Cardiac muscle cell (in vitro differentiated cells and primary cell): ENCODE measurements around the gene CCDC107. TPM values are rescaled to one million over a fixed set of nuclear protein-coding genes. Genes with fewer than 3 reads are reported as not detected.
"Not testable (repeated sequence)": the region's sequence is repeated elsewhere in the genome, so short reads cannot be mapped to it uniquely, and the experiment has no call there.

Source experiments
- DNase-seq, 2 donors: peaks; one replicate each; pipeline versions ENCODE4 v3.0.0 to v3.0.0-alpha.2; 2010 to 2017; ENCODE audit warnings: low read depth in 1 of 2, low spot score in 1 of 2
- H3K27ac ChIP-seq: fragments of 200-600 bp; sonication (generic); 2 replicates; pipeline ENCODE4 v1.5.1; 2016
- H3K27me3 ChIP-seq: fragments of 200-600 bp; sonication (generic); 2 replicates; pipeline ENCODE4 v1.6.0; 2016; ENCODE audit warnings: control low read depth
- H3K36me3 ChIP-seq: fragments of 200-600 bp; sonication (generic); 2 replicates; pipeline ENCODE4 v1.5.1; 2016; ENCODE audit warnings: control low read depth
- H3K4me1 ChIP-seq: fragments of 200-600 bp; sonication (generic); 2 replicates; pipeline ENCODE4 v1.8.1; 2017; ENCODE audit warnings: low read depth, mild to moderate bottlenecking, mixed run types
- H3K4me3 ChIP-seq: fragments of 200-600 bp; sonication (generic); 2 replicates; pipeline ENCODE4 v1.5.1; 2016; ENCODE audit warnings: mild to moderate bottlenecking
- H3K9me3 ChIP-seq: fragments of 200-600 bp; sonication (generic); 2 replicates; pipeline ENCODE4 v1.5.1; 2017; ENCODE audit warnings: low read depth, mild to moderate bottlenecking, control low read depth
- polyA plus RNA-seq: library from polyadenylated mRNA; unstranded; fragments of >200 nt; fragmentation: Nextera tagmentation; extraction: Ambion mirVana; gene quantifications from 2 replicates; pipeline ENCODE4 v1.2.1, GENCODE V29; 2016
- total RNA-seq: library from RNA; depleted of rRNA; stranded (reverse); fragments of >200 nt; gene quantifications from 2 replicates; pipeline ENCODE4 v1.2.3, GENCODE V29; 2016
- TF ChIP-seq, protein P1 (sequence below): IDR thresholded peaks from 2 replicates; pipeline ENCODE4 v1.5.1; 2012; ENCODE audit warnings: low read depth, mild to moderate bottlenecking, low read length

Gene CCDC107
- total and polyA plus RNA-seq, 2 experiments from 2014 or later, result 26.5 to 75.1 TPM

DNA sequence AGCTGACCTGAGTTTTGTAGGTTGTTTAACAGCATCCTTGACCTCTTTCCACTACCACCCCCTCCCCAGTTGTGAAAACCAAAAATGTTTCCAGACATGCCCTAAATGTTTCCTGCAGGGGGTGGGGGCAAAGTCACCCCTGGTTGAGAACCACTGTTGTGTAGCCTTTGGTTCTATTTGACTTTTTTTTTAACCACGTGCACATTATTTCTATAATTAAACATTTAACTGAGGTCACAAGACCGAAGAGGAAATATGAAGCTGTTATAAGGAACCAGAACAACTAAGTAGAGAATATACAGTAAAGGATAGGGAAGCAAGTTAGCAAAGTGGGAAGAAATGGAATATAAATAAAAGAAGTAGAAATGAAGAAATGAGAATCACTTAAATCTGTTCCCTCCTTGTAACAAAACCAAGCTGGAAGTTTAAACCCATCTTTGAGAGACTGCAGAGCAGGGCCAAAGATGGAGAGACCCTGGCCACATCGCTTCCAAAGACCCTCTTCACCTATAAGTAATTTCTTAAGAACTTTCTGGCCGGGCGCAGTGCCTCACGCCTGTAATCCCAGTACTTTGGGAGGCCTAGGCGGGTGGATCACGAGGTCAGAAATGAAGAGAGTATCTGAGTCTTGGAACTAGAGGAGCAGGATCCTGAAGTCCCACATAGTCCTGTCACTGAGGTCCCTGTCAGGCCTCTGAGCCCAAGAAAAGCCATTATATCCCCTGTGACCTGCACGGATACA lies 21.8 kb upstream of the CCDC107 start:
- Histone ChIP-seq H3K4me1 (peaks cover 9% of the 10 kb centered on the region), H3K9me3 (no peaks in the 10 kb centered on the region), H3K36me3 (no peaks in the 10 kb centered on the region), H3K4me3 (no peak overlapping the region), H3K27me3 (no peaks in the 10 kb centered on the region), H3K27ac (no peak overlapping the region)
- TF ChIP-seq, protein P1, sequence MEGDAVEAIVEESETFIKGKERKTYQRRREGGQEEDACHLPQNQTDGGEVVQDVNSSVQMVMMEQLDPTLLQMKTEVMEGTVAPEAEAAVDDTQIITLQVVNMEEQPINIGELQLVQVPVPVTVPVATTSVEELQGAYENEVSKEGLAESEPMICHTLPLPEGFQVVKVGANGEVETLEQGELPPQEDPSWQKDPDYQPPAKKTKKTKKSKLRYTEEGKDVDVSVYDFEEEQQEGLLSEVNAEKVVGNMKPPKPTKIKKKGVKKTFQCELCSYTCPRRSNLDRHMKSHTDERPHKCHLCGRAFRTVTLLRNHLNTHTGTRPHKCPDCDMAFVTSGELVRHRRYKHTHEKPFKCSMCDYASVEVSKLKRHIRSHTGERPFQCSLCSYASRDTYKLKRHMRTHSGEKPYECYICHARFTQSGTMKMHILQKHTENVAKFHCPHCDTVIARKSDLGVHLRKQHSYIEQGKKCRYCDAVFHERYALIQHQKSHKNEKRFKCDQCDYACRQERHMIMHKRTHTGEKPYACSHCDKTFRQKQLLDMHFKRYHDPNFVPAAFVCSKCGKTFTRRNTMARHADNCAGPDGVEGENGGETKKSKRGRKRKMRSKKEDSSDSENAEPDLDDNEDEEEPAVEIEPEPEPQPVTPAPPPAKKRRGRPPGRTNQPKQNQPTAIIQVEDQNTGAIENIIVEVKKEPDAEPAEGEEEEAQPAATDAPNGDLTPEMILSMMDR, result no peak
- DNase-seq, result no peak

DNA sequence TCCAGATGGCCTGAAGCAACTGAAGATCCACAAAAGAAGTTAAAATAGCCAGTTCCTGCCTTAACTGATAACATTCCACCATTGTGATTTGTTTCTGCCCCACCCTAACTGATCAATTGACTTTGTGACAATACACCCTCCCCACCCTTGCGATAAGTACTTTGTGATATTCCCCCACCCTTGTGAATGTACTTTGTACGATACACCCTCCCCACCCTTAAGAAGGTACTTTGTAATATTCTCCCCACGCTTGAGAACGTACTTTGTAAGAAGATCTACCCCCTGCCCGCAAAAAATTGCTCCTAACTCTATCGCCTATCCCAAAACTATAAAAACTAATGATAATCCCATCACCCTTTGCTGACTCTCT lies 21.2 kb upstream of the CCDC107 start:
- not testable (repeated sequence) for DNase-seq, H3K4me1 ChIP-seq, H3K36me3 ChIP-seq, H3K27me3 ChIP-seq, H3K4me3 ChIP-seq, H3K9me3 ChIP-seq, H3K27ac ChIP-seq

DNA sequence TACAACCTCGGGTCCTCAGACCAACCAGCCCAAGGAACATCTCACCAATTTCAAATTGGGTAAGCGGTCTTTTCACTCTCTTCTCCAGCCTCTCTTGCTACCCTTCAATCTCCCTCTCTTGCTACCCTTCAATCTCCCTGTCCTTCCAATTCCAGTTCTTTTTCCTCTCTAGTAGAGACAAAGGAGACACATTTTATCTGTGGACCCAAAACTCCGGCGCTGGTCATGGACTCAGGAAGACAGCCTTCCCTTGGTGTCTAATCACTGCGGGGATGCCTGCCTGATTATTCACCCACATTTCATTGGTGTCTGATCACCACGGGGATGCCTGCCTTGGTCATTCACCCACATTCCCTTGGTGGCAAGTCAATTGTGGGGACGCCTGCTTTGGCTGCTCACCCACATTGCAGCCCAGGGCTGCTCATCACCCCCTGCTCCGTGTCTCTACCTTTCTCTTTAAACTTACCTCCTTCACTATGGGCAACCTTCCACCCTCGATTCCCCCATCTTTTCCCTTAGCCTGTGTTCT lies 20.6 kb upstream of the CCDC107 start:
- H3K9me3 ChIP-seq, H3K4me3 ChIP-seq, H3K36me3 ChIP-seq, H3K27ac ChIP-seq, H3K4me1 ChIP-seq, H3K27me3 ChIP-seq, DNase-seq: not testable (repeated sequence)

DNA sequence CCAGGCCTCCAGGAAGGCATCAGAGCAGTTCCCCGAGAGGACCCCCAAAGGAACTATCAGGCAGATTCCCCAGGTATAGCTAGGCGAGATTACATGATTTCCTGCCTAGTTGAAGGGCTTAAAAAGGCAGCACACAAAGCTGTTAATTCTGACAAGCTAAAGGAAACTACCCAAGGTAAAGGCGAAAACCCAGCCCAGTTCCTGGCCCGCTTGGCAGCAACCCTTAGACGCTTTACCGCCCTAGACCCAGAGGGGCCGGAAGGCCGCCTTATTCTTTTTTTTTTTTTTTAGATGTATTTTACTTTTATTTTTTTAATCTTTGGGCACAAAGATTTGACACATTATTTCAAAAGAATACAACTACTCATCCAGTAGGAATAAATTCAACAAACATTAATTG lies 19.3 kb upstream of the CCDC107 start:
- not testable (repeated sequence) for DNase-seq, H3K27ac ChIP-seq, H3K27me3 ChIP-seq, H3K9me3 ChIP-seq, H3K4me3 ChIP-seq, H3K36me3 ChIP-seq, H3K4me1 ChIP-seq

DNA sequence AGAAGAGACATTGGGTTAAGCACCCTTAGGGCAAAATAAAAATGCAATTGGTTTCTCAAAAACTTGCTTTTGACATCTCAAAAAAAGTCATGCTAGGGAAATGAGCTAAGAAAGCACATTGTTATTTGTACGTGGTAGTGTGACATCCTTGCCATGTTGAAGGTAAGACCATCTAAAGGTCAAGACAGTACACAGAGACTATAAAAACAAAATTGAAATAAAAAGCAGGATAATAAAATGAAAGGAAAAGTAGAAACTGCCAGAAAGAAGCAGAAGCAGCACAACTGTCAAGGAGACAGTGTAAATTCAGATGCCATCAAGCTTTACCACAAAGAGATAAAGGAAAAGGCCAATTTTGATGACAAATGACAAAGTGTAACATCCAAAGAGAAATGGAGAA lies 18.9 kb upstream of the CCDC107 start:
- H3K4me1 ChIP-seq, H3K9me3 ChIP-seq, H3K36me3 ChIP-seq, H3K4me3 ChIP-seq, H3K27me3 ChIP-seq, H3K27ac ChIP-seq, DNase-seq: not testable (repeated sequence)

DNA sequence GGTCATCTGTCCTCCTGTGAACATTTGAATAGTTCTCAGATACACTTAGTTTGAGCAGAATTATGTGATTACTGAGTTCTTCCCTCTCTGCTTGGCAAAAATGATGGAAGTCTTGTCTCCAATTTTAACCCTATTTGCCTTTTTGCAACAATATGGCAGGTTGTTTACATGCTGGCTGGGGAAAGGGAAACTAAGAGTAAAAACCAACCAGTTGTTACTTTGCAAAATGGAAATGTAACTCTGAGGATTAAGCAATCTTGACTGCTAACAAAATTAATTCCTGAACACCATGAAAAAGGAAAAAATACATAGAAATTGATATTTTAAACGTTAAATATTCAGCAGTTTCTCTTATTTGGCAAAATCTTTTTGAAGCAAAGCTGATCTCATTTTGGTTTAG lies 18.5 kb upstream of the CCDC107 start:
- TF ChIP-seq, protein P1, result no peak
- no peak for DNase-seq
- peaks cover 9% of the 10 kb centered on the region for H3K4me1 ChIP-seq
- no peak overlapping the region for H3K4me3 ChIP-seq
- no peaks in the 10 kb centered on the region for H3K36me3 ChIP-seq
- no peaks in the 10 kb centered on the region for H3K27me3 ChIP-seq
- H3K9me3 ChIP-seq, result no peaks in the 10 kb centered on the region
- no peak overlapping the region for H3K27ac ChIP-seq

DNA sequence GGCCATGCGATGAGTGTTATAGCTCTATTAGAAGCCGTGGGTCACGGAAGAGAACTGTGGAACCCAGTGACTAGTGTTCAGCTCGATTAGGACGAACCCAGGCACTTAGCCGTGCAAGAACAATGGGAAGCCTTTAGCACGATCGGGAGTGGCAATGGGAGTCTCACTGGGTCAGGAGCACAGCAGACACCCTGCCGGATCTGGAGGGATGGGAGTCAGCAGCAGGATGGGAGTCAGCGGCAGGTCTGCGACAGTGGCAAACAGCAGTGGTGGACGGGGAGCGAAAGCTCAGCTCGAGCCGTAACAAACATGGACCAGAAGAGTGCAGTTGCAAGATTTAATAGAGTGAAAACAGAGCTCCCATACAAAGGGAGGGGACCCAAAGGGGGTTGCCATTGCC lies 17.7 kb upstream of the CCDC107 start:
- not testable (repeated sequence) for H3K4me3 ChIP-seq, H3K36me3 ChIP-seq, H3K9me3 ChIP-seq, H3K27ac ChIP-seq, H3K4me1 ChIP-seq, DNase-seq, H3K27me3 ChIP-seq

DNA sequence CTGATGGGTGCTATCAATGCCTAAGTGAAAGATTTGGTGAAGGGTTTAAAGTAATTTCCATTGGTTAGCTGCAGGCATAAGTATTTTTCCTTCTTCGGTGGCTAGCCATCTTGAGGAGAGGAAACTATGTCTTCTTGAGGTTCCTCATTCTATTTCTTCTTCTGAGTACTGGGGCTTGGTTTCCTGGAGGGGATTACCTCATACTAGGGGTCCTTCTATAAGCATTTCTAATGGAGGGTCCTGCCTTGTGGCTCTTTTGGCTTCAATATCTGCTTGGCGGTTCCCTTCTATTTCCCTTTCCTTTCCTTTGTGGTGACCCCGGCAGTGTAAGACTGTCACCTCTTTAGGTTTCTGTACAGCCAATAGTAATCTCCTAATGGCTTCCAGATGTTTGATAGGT lies 16.6 kb upstream of the CCDC107 start:
- not testable (repeated sequence) for DNase-seq, H3K36me3 ChIP-seq, H3K27ac ChIP-seq, H3K27me3 ChIP-seq, H3K4me3 ChIP-seq, H3K4me1 ChIP-seq, H3K9me3 ChIP-seq

DNA sequence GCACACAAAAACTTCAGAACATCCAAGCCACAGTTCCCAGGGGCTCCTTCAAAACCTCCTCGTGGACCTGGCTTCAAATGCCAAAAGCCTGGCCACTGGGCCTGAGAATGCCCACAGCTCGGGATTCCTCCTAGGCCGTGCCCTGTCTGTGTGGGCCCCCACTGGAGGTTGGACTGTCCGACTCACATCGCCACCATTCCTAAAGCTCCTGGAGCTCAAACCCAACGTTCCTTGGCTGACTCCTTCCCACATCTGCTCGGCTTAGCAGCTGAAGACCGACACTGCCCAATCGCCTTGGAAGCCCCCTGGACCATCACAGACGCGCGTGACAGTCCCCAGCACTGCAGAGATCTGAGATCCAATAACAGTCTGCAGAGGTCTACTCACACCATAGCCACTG lies 15.0 kb upstream of the CCDC107 start:
- Histone ChIP-seq H3K27me3 (no peaks in the 10 kb centered on the region), H3K4me3 (no peak overlapping the region), H3K9me3 (no peaks in the 10 kb centered on the region), H3K36me3 (no peaks in the 10 kb centered on the region), H3K27ac (no peak overlapping the region), H3K4me1 (peaks cover 9% of the 10 kb centered on the region)
- TF ChIP-seq, protein P1, result no peak
- DNase-seq, result no peak

DNA sequence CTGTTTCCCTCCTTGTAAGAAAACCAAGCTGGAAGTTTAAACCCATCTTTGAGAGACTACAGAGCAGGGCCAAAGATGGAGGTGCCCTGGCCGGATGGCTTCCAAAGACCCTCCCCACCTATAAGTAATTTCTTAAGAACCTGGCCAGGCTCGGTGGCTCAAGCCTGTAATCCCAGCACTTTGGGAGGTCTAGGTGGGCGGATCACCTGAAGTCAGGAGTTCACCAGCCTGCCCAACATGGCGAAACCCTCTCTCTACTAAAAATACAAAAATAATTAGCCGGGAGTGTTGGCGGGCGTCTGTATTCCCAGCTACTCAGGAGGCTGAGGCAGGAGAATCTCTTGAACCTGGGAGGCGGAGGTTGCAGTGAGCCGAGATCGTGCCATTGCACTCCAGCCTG lies 12.4 kb upstream of the CCDC107 start:
- not testable (repeated sequence) for DNase-seq, H3K4me1 ChIP-seq, H3K9me3 ChIP-seq, H3K27me3 ChIP-seq, H3K36me3 ChIP-seq
- peak overlapping the region; percentile 90 for H3K27ac ChIP-seq
- H3K4me3 ChIP-seq, result peak overlapping the region; percentile 53
